ENCODE data around the gene STAM. TPM values are rescaled to one million over a fixed set of nuclear protein-coding genes. Genes with fewer than 3 reads are reported as not detected.
A peak's percentile ranks its signal among the peaks of the same experiment; 100 is the strongest.

Gene STAM
- total RNA-seq, 1 donor from 2014 or later = 28.7 TPM

GRCh38 chr10:17742918-17743317 lies 99.0 kb downstream of the STAM start:
- intact Hi-C loops (cut with micrococcal nuclease) = loop anchor here (1.0 to 5.0 kb wide), 2 partner anchors 136 to 474 kb away; no protein-coding TSS in a partner anchor
- H3K4me3 Mint-ChIP-seq = peak overlapping the region; percentile 24
- no peaks in the 10 kb centered on the region for H3K27me3 Mint-ChIP-seq
- no peak overlapping the region for H3K27ac Mint-ChIP-seq
- DNase-seq = peak; percentile 45
- CTCF ChIA-PET = interaction anchor here (0.7 to 2.5 kb wide), 7 partner anchors 19 to 153 kb away, joined by 3 to 12 read pairs (median 3); partner anchors contain the start of gene STAM
- POLR2A ChIA-PET = interaction anchor here (0.7 to 0.9 kb wide), 2 partner anchors 99 to 100 kb away, joined by 3 to 5 read pairs; partner anchors contain the start of gene STAM
- no peaks in the 10 kb centered on the region for H3K36me3 Mint-ChIP-seq (ENCODE audit: low read depth)
- ATAC-seq (ENCODE audit: low read depth) = peak; percentile 57
- H3K9me3 Mint-ChIP-seq = no peaks in the 10 kb centered on the region
- no peak for TF ChIP-seq CTCF (IDR thresholded peaks at IDR 0.05)
- H3K4me1 Mint-ChIP-seq = peaks cover 5% of the 10 kb centered on the region

- no peaks in the 10 kb centered on the region for H3K36me3 Mint-ChIP-seq (ENCODE audit: low read depth)
- intact Hi-C loops (cut with micrococcal nuclease) = loop anchor here (1.0 to 5.0 kb wide), 2 partner anchors 136 to 474 kb away; no protein-coding TSS in a partner anchor
- CTCF ChIA-PET = interaction anchor here (0.7 to 2.5 kb wide), 3 partner anchors 134 to 142 kb away, joined by 3 to 12 read pairs (median 12); no protein-coding TSS in a partner anchor
- POLR2A ChIA-PET = no interaction called here
- no peak overlapping the region for H3K4me3 Mint-ChIP-seq
- no peak for TF ChIP-seq CTCF (IDR thresholded peaks at IDR 0.05)
- no peaks in the 10 kb centered on the region for H3K27me3 Mint-ChIP-seq
- no peaks in the 10 kb centered on the region for H3K9me3 Mint-ChIP-seq
- peaks cover 5% of the 10 kb centered on the region for H3K4me1 Mint-ChIP-seq
- ATAC-seq (ENCODE audit: low read depth) (no peak), DNase-seq (no peak)
- H3K27ac Mint-ChIP-seq = no peak overlapping the region
Observed at GRCh38 chr10:17743437-17743836, 99.5 kb downstream of the STAM start.

- H3K27ac Mint-ChIP-seq = no peak overlapping the region
- peaks cover 5% of the 10 kb centered on the region for H3K4me1 Mint-ChIP-seq
- DNase-seq = no peak
- ChIA-PET CTCF (interaction anchor here (1.0 to 2.5 kb wide), 3 partner anchors 44 to 138 kb away, joined by 3 to 12 read pairs (median 12); no protein-coding TSS in a partner anchor), POLR2A (no interaction called here)
- no peaks in the 10 kb centered on the region for H3K27me3 Mint-ChIP-seq
- intact Hi-C loops (cut with micrococcal nuclease) = loop anchor here (5.0 kb wide), 1 partner anchor 473 kb away; no protein-coding TSS in a partner anchor
- H3K9me3 Mint-ChIP-seq = no peaks in the 10 kb centered on the region
- no peak overlapping the region for H3K4me3 Mint-ChIP-seq
- no peak for ATAC-seq (ENCODE audit: low read depth)
- no peak for TF ChIP-seq CTCF (IDR thresholded peaks at IDR 0.05)
- H3K36me3 Mint-ChIP-seq (ENCODE audit: low read depth) = no peaks in the 10 kb centered on the region
Observed at GRCh38 chr10:17744341-17744861, 100.5 kb downstream of the STAM start.

GRCh38 chr10:17747883-17748550 lies 104.1 kb downstream of the STAM start:
- ATAC-seq (ENCODE audit: low read depth) = no peak
- Mint-ChIP-seq H3K4me3 (no peak overlapping the region), H3K36me3 (ENCODE audit: low read depth) (no peaks in the 10 kb centered on the region), H3K4me1 (peaks cover under 1% of the 10 kb centered on the region), H3K27me3 (no peaks in the 10 kb centered on the region), H3K27ac (no peak overlapping the region), H3K9me3 (no peaks in the 10 kb centered on the region)
- intact Hi-C loops (cut with micrococcal nuclease) = loop anchor here (5.0 kb wide), 1 partner anchor 906 kb away; no protein-coding TSS in a partner anchor
- POLR2A ChIA-PET = no interaction called here
- CTCF ChIA-PET = no interaction called here
- no peak for DNase-seq
- TF ChIP-seq CTCF (IDR thresholded peaks at IDR 0.05) = no peak

- ATAC-seq (ENCODE audit: low read depth) = no peak
- POLR2A ChIA-PET = no interaction called here
- TF ChIP-seq CTCF (IDR thresholded peaks at IDR 0.05) = no peak
- DNase-seq = no peak
- CTCF ChIA-PET = no interaction called here
- no peak overlapping the region for H3K27ac Mint-ChIP-seq
- intact Hi-C loops (cut with micrococcal nuclease) = loop anchor here (5.0 kb wide), 1 partner anchor 908 kb away; no protein-coding TSS in a partner anchor
- no peaks in the 10 kb centered on the region for H3K4me1 Mint-ChIP-seq
- no peaks in the 10 kb centered on the region for H3K27me3 Mint-ChIP-seq
- H3K36me3 Mint-ChIP-seq (ENCODE audit: low read depth) = no peaks in the 10 kb centered on the region
- H3K4me3 Mint-ChIP-seq = no peak overlapping the region
- no peaks in the 10 kb centered on the region for H3K9me3 Mint-ChIP-seq
Observed at GRCh38 chr10:17749890-17750289, 105.9 kb downstream of the STAM start.
